ENCODE results near the gene FAAH.

DNA sequence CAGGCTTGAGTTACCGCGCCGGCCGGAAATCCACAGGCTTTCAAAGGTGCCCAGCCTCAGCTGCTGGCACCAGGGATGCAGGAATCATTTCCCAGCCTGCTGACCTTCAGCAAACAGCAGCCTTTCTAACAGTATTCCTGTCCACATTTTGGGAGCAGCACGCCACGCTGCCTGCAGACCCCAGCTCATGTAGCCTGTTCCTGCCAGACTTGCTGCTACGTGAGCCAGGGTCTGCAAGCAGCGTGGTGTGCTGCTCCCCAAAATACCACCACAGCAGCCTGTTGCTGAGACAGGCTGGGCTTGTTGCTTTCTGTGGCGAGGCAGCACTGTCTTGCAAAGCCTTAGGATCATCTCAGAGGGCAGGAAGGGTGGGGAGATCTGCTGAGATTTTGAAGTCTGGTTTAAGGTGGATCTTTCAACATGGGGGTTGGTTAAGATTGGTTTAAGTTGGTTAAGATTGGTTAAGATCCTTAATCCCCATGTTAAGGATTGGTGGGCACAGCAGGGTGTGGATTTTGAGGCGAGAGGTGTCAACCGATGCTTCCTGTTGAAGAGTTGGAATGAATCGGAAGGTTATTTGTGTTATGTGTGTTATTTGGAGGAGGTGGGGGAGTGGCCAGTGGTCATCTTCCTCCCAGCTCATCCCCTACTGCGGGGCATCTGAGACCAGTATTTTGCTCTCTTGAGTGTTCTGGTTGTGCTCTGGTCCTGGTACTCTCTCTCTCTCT, 12.9 kb downstream of the FAAH start:
- TF ChIP-seq YY1 (IDR thresholded peaks at IDR 0.05; ENCODE audit: low read depth): no peak
- TF ChIP-seq, protein P1, sequence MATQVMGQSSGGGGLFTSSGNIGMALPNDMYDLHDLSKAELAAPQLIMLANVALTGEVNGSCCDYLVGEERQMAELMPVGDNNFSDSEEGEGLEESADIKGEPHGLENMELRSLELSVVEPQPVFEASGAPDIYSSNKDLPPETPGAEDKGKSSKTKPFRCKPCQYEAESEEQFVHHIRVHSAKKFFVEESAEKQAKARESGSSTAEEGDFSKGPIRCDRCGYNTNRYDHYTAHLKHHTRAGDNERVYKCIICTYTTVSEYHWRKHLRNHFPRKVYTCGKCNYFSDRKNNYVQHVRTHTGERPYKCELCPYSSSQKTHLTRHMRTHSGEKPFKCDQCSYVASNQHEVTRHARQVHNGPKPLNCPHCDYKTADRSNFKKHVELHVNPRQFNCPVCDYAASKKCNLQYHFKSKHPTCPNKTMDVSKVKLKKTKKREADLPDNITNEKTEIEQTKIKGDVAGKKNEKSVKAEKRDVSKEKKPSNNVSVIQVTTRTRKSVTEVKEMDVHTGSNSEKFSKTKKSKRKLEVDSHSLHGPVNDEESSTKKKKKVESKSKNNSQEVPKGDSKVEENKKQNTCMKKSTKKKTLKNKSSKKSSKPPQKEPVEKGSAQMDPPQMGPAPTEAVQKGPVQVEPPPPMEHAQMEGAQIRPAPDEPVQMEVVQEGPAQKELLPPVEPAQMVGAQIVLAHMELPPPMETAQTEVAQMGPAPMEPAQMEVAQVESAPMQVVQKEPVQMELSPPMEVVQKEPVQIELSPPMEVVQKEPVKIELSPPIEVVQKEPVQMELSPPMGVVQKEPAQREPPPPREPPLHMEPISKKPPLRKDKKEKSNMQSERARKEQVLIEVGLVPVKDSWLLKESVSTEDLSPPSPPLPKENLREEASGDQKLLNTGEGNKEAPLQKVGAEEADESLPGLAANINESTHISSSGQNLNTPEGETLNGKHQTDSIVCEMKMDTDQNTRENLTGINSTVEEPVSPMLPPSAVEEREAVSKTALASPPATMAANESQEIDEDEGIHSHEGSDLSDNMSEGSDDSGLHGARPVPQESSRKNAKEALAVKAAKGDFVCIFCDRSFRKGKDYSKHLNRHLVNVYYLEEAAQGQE (IDR thresholded peaks at IDR 0.05; ENCODE audit: low read depth): no peak
- no peak for TF ChIP-seq RAD21 (IDR thresholded peaks at IDR 0.05; ENCODE audit: low read depth)
- TF ChIP-seq, protein P2, sequence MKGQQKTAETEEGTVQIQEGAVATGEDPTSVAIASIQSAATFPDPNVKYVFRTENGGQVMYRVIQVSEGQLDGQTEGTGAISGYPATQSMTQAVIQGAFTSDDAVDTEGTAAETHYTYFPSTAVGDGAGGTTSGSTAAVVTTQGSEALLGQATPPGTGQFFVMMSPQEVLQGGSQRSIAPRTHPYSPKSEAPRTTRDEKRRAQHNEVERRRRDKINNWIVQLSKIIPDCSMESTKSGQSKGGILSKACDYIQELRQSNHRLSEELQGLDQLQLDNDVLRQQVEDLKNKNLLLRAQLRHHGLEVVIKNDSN (IDR thresholded peaks at IDR 0.05): no peak
- TF ChIP-seq, protein P3, sequence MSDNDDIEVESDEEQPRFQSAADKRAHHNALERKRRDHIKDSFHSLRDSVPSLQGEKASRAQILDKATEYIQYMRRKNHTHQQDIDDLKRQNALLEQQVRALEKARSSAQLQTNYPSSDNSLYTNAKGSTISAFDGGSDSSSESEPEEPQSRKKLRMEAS (IDR thresholded peaks at IDR 0.05): no peak
- no peak for TF ChIP-seq EP300 (IDR thresholded peaks at IDR 0.05; ENCODE audit: borderline replicate concordance)
- TF ChIP-seq TCF12 (IDR thresholded peaks at IDR 0.05; ENCODE audit: low read depth): no peak
- TF ChIP-seq TAF1 (IDR thresholded peaks at IDR 0.05; ENCODE audit: low read depth): no peak
- no peak for TF ChIP-seq ZBTB7A (IDR thresholded peaks at IDR 0.05; ENCODE audit: low read depth)
- no peak for TF ChIP-seq CREB1 (IDR thresholded peaks at IDR 0.05; ENCODE audit: low read depth)
- no peak for TF ChIP-seq TEAD4 (IDR thresholded peaks at IDR 0.05)
- TF ChIP-seq EGR1 (IDR thresholded peaks at IDR 0.05): no peak
